Measurements from ENCODE around the gene MAGEA4. TPM values are rescaled to one million over a fixed set of nuclear protein-coding genes. Genes with fewer than 3 reads are reported as not detected.

Gene MAGEA4, protein sequence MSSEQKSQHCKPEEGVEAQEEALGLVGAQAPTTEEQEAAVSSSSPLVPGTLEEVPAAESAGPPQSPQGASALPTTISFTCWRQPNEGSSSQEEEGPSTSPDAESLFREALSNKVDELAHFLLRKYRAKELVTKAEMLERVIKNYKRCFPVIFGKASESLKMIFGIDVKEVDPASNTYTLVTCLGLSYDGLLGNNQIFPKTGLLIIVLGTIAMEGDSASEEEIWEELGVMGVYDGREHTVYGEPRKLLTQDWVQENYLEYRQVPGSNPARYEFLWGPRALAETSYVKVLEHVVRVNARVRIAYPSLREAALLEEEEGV
- not detected for total RNA-seq

DNA sequence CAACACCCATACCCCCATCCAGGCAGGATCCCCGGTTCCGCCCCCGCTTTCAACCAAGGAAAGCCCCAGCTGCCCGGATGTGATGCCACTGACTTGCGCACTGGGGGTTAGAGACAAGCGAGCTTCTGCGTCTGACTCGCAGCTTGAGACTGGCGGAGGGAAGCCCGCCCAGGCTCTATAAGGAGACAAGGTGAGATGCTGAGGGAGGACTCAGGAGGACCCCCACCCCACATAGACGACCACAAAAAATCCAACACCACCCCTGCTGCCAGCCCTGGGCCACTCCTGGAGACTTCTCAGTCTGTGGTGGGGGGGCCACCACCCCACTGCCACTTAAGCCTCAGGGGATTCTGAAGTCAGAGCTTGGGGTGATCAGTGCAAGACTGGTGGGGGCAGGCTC, at the start of gene MAGEA4:
Gene MAGEA4 (plus strand): TSS at position 110 of the 400 bp plus-strand sequence. CDS start 10,776 bp downstream, outside the sequence.
- H3K4me3 Mint-ChIP-seq = no peak within 1 kb of the TSS
- TF ChIP-seq, protein P1, sequence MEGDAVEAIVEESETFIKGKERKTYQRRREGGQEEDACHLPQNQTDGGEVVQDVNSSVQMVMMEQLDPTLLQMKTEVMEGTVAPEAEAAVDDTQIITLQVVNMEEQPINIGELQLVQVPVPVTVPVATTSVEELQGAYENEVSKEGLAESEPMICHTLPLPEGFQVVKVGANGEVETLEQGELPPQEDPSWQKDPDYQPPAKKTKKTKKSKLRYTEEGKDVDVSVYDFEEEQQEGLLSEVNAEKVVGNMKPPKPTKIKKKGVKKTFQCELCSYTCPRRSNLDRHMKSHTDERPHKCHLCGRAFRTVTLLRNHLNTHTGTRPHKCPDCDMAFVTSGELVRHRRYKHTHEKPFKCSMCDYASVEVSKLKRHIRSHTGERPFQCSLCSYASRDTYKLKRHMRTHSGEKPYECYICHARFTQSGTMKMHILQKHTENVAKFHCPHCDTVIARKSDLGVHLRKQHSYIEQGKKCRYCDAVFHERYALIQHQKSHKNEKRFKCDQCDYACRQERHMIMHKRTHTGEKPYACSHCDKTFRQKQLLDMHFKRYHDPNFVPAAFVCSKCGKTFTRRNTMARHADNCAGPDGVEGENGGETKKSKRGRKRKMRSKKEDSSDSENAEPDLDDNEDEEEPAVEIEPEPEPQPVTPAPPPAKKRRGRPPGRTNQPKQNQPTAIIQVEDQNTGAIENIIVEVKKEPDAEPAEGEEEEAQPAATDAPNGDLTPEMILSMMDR (IDR thresholded peaks at IDR 0.05) = no peak
- POLR2A ChIA-PET = no interaction called here
- H3K36me3 Mint-ChIP-seq (ENCODE audit: low read depth) = no peaks in the 10 kb centered on the region
- H3K4me1 Mint-ChIP-seq (ENCODE audit: low read depth) = no peaks in the 10 kb centered on the region
- no peaks in the 10 kb centered on the region for H3K27me3 Mint-ChIP-seq
- H3K9me3 Mint-ChIP-seq = no peaks in the 10 kb centered on the region
- DNase-seq (no peak), ATAC-seq (no peak)
- intact Hi-C loops (cut with micrococcal nuclease) = no loop called here
- H3K27ac Mint-ChIP-seq = no peak within 1 kb of the TSS
- CTCF ChIA-PET = no interaction called here

DNA sequence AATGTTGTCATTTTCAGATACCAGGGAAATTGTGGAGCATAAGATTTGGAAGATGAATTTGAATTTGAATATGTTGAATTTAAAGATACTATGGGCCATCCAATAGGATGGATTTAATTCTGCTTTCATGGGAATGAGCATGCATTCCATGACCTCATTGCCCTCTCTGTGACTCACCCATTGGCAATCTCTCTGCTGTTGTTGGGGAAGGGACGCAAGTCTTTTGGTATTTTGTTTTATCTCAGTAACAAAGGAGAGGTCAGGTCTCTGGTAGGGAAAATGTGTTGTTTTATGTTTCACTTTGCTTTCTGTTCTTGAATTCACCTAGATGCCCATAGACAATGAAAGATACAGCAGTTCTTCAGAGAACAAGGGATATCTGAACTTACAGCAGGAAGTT, 42.1 kb upstream of the MAGEA4 start:
- POLR2A ChIA-PET = no interaction called here
- no peak overlapping the region for H3K4me3 Mint-ChIP-seq
- H3K27me3 Mint-ChIP-seq = no peaks in the 10 kb centered on the region
- DNase-seq = no peak
- intact Hi-C loops (cut with micrococcal nuclease) = no loop called here
- TF ChIP-seq, protein P1 (IDR thresholded peaks at IDR 0.05) = no peak
- no peaks in the 10 kb centered on the region for H3K9me3 Mint-ChIP-seq
- no peak overlapping the region for H3K27ac Mint-ChIP-seq
- no peaks in the 10 kb centered on the region for H3K4me1 Mint-ChIP-seq (ENCODE audit: low read depth)
- no peaks in the 10 kb centered on the region for H3K36me3 Mint-ChIP-seq (ENCODE audit: low read depth)
- no peak for ATAC-seq
- CTCF ChIA-PET = no interaction called here

DNA sequence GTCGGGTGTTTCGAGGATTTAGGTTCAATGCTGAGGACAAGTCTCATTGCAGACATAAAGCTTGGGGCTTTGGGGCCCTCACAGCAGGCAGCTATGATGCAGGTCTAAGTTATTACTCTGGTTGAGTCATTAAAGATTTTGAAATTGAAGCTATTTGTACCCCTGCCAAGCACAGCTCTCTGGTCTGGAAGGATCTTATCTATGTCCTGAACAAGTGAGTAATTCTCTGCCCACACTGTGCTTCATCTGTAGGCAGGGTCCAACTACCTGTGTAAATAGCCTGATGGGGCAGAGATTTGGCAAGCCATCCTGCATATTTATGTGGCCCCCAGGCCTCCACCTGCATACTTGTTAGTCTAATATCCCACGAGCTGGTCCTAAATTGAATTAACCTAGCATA, 41.4 kb upstream of the MAGEA4 start:
- no peaks in the 10 kb centered on the region for H3K27me3 Mint-ChIP-seq

DNA sequence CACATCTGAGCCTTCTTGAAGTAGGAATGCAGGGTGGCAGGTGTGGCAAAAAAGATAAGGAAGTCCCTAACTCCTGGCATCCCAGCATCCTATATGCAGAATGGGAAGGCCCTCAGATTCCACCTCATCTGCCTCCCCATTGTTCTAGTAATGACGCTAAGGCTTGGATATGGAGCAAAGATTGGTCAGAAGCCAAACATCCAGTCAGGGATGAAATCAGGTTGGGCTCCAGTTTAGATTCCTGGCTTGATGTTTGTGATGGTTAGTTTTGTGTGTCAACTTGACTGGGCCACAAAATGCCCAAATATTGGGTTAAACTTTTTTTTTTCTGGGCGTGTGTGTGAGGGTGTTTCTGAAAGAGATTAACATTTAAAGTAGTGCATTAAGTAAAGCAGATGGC, 39.6 kb upstream of the MAGEA4 start:
- DNase-seq (no peak), ATAC-seq (no peak)
- Mint-ChIP-seq H3K27me3 (no peaks in the 10 kb centered on the region), H3K36me3 (ENCODE audit: low read depth) (no peaks in the 10 kb centered on the region), H3K4me1 (ENCODE audit: low read depth) (no peaks in the 10 kb centered on the region), H3K27ac (no peak overlapping the region), H3K4me3 (no peak overlapping the region), H3K9me3 (peaks cover 1% of the 10 kb centered on the region)
- POLR2A ChIA-PET = no interaction called here
- CTCF ChIA-PET = no interaction called here
- intact Hi-C loops (cut with micrococcal nuclease) = no loop called here
- TF ChIP-seq, protein P1 (IDR thresholded peaks at IDR 0.05) = no peak

More for the DNA sequence above, 41.4 kb upstream of the MAGEA4 start:
- intact Hi-C loops (cut with micrococcal nuclease) = no loop called here
- Mint-ChIP-seq H3K27ac (no peak overlapping the region), H3K36me3 (ENCODE audit: low read depth) (no peaks in the 10 kb centered on the region), H3K4me1 (ENCODE audit: low read depth) (no peaks in the 10 kb centered on the region), H3K9me3 (no peaks in the 10 kb centered on the region), H3K4me3 (no peak overlapping the region)
- TF ChIP-seq, protein P1 (IDR thresholded peaks at IDR 0.05) = no peak
- POLR2A ChIA-PET = no interaction called here
- DNase-seq (no peak), ATAC-seq (no peak)
- CTCF ChIA-PET = no interaction called here

DNA sequence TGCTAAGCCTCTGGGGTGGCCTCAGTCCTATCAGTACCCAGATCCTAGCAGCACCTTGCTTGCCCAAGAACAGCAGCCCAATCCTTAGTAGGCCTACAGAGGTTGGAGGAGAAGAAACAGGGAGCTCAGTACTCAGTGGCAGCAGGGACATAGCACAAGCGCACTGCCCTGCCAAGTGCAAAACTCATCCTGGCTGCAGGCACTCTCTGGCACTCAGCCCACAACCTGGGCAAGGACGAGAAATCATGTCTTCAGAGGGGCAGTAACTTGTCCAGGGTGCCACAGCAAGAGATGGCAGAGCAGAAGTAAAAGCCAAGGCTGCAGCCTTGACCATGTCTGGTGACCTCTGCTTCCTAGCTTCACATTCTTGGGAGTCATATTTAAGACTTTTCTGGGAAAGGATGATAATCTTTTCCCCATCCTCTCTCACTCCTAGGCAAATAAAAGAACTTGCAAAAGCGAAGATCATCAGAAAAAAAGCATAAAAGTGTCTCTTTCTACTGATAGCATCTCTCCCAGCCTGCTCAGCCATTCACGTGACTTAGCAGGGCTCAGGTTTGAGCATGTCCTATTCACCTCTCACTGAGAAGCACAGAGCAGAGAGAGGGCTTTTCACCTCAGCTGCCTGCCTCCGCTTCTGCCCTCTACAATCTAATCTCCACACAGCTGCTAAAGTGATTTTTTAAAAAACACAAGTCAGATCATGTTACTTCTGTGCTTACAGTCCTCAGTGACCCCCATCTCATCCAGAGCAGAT, 37.2 kb upstream of the MAGEA4 start:
- H3K4me1 Mint-ChIP-seq (ENCODE audit: low read depth) = no peaks in the 10 kb centered on the region
- intact Hi-C loops (cut with micrococcal nuclease) = no loop called here
- no peak overlapping the region for H3K4me3 Mint-ChIP-seq
- no peaks in the 10 kb centered on the region for H3K27me3 Mint-ChIP-seq
- H3K36me3 Mint-ChIP-seq (ENCODE audit: low read depth) = no peaks in the 10 kb centered on the region
- DNase-seq = no peak
- TF ChIP-seq, protein P1 (IDR thresholded peaks at IDR 0.05) = no peak
- H3K27ac Mint-ChIP-seq = no peak overlapping the region
- H3K9me3 Mint-ChIP-seq = peaks cover 3% of the 10 kb centered on the region
- ChIA-PET CTCF (no interaction called here), POLR2A (no interaction called here)
- no peak for ATAC-seq
